HCT116 (cell line): ENCODE results near the gene PHF20. TPM values are rescaled to one million over a fixed set of nuclear protein-coding genes. Genes with fewer than 3 reads are reported as not detected.

Experiments used
- ATAC-seq: fragments of 200-7000 bp; cut with Tn5 transposase; 2 replicates; pipeline ENCODE4 v1.9.1; 2020; ENCODE audit warnings: mild to moderate bottlenecking, moderate library complexity
- BruUV-seq: library from RNA; stranded (reverse); fragments of 400-500 nt; replicated peaks from 2 replicates; lab custom pipeline; 2021; lab: Mats Ljungman, UMichigan
- CTCF ChIA-PET: fragments of 300-600 bp; sonication (Branson Sonifier 250); formaldehyde crosslinking; loops from one replicate; lab custom pipeline; 2021; ENCODE audit warnings: antibody characterized with exemption; lab: Charles Lee
- POLR2A ChIA-PET: fragments of 300-600, 350-600 bp; sonication (Branson Sonifier 250); formaldehyde crosslinking; loops from one replicate; lab custom pipeline; 2021; ENCODE audit warnings: antibody characterized with exemption; lab: Charles Lee
- RAD21 ChIA-PET, 2 experiments: fragments of 300-600 bp; sonication (Branson Sonifier 250); formaldehyde crosslinking; loops; one replicate each; lab custom pipeline; 2023; ENCODE audit warnings: low total read pairs in 2 of 2; ENCODE audit not compliant: uncharacterized antibody in 2 of 2, unreplicated experiment in 2 of 2, low non-redundant PET in 1 of 2; lab: Charles Lee
- DNase-seq: peaks from one replicate; pipeline ENCODE4 v3.0.0-alpha.2; 2010; ENCODE audit warnings: low read depth, low spot score
- H2AFZ ChIP-seq: fragments of 200-600 bp; shearing (Covaris generic), sonication (generic); 2 replicates; pipeline ENCODE4 v1.6.1; 2017; ENCODE audit warnings: low read depth, mixed run types, mixed read lengths, antibody characterized with exemption, low read length; ENCODE audit not compliant: poor library complexity, severe bottlenecking
- H3K27ac ChIP-seq: 2 replicates; pipeline ENCODE4 v1.5.1; 2012; ENCODE audit warnings: low read depth, low read length
- H3K27me3 ChIP-seq: fragments of 200-600 bp; sonication (generic); 2 replicates; pipeline ENCODE4 v1.6.1; 2016; ENCODE audit warnings: mixed run types, low read length, mixed read lengths; ENCODE audit not compliant: insufficient read depth
- H3K36me3 ChIP-seq, 2 experiments: fragments of 200-500 bp in 1 of 2; fragments of 200-600 bp in 1 of 2; sonication (Bioruptor generic) in 1 of 2; sonication (generic) in 1 of 2; 2 replicates each; pipeline versions ENCODE4 v1.5.1 to v1.6.1; 2014 to 2016; ENCODE audit warnings: low read length in 2 of 2, inconsistent platforms in 1 of 2, mixed read lengths in 1 of 2, mixed run types in 1 of 2; ENCODE audit not compliant: insufficient read depth in 2 of 2, control insufficient read depth in 1 of 2
- H3K4me1 ChIP-seq, 2 experiments: fragments of 200-600 bp in 1 of 2; sonication (generic) in 1 of 2; 2 replicates each; pipeline versions ENCODE4 v1.5.1 to v1.6.1; 2012 to 2017; ENCODE audit warnings: low read length in 2 of 2, inconsistent platforms in 1 of 2, mild to moderate bottlenecking in 1 of 2, mixed read lengths in 1 of 2, mixed run types in 1 of 2, moderate library complexity in 1 of 2; ENCODE audit not compliant: insufficient read depth in 2 of 2, control insufficient read depth in 1 of 2
- H3K4me2 ChIP-seq: fragments of 200-600 bp; sonication (generic); 2 replicates; pipeline ENCODE4 v1.6.1; 2017; ENCODE audit warnings: mixed run types, low read length, mixed read lengths
- H3K4me3 ChIP-seq, 2 experiments: fragments of 200-600 bp in 1 of 2; sonication (generic) in 1 of 2; replicated peaks in 1 of 2; 2 replicates each; pipeline ENCODE4 v1.5.1; 2011 to 2016; ENCODE audit warnings: low read length in 2 of 2, control low read depth in 1 of 2, low read depth in 1 of 2, mild to moderate bottlenecking in 1 of 2, mixed read lengths in 1 of 2, mixed run types in 1 of 2
- H3K79me2 ChIP-seq: fragments of 200-600 bp; sonication (generic); 2 replicates; pipeline ENCODE4 v1.6.1; 2017; ENCODE audit warnings: mild to moderate bottlenecking, mixed run types, low read length, moderate library complexity, mixed read lengths; ENCODE audit not compliant: insufficient read depth
- H3K9ac ChIP-seq: fragments of 200-600 bp; sonication (generic); 2 replicates; pipeline ENCODE4 v1.6.1; 2016; ENCODE audit warnings: low read length, mixed read lengths
- H3K9me2 ChIP-seq: fragments of 200-600 bp; sonication (generic), shearing (Covaris generic); 2 replicates; pipeline ENCODE4 v1.6.1; 2017; ENCODE audit warnings: mixed run types, mild to moderate bottlenecking, moderate library complexity; ENCODE audit not compliant: insufficient read depth
- H3K9me3 ChIP-seq, 2 experiments: fragments of 200-500 bp in 1 of 2; fragments of 200-600 bp in 1 of 2; sonication (Bioruptor generic) in 1 of 2; sonication (generic) in 1 of 2; 2 replicates each; pipeline ENCODE4 v1.6.1; 2014 to 2017; ENCODE audit warnings: low read length in 2 of 2, mixed read lengths in 2 of 2, inconsistent platforms in 1 of 2, low read depth in 1 of 2, mild to moderate bottlenecking in 1 of 2, mixed run types in 1 of 2, moderate library complexity in 1 of 2; ENCODE audit not compliant: control insufficient read depth in 1 of 2, insufficient read depth in 1 of 2
- H4K20me1 ChIP-seq: fragments of 200-600 bp; sonication (generic), shearing (Covaris generic); 2 replicates; pipeline ENCODE4 v1.6.1; 2017; ENCODE audit warnings: mixed run types, mild to moderate bottlenecking, moderate library complexity; ENCODE audit not compliant: insufficient read depth
- CBX3 ChIP-seq: IDR thresholded peaks from 2 replicates; pipeline ENCODE4 v1.6.1; 2012; ENCODE audit warnings: low read depth
- CEBPB ChIP-seq: IDR thresholded peaks from 2 replicates; pipeline ENCODE4 v1.6.1; 2012; ENCODE audit warnings: low read depth
- ELF1 ChIP-seq: IDR thresholded peaks from 2 replicates; pipeline ENCODE4 v1.6.1; 2012; ENCODE audit warnings: low read depth, borderline replicate concordance
- EZH2 ChIP-seq: fragments of 200-600 bp; sonication (generic); IDR thresholded peaks from 2 replicates; pipeline ENCODE4 v1.6.1; 2017; ENCODE audit warnings: antibody characterized with exemption, mixed run types
- FOSL1 ChIP-seq: IDR thresholded peaks from 2 replicates; pipeline ENCODE4 v1.6.1; 2012; ENCODE audit warnings: low read depth
- JUND ChIP-seq: IDR thresholded peaks from 2 replicates; pipeline ENCODE4 v1.6.1; 2012
- POLR2AphosphoS5 ChIP-seq: IDR thresholded peaks from 2 replicates; pipeline ENCODE4 v1.6.1; 2011; ENCODE audit warnings: mild to moderate bottlenecking, low read depth, low read length, moderate library complexity
- SP1 ChIP-seq: IDR thresholded peaks from 2 replicates; pipeline ENCODE4 v1.6.1; 2012; ENCODE audit warnings: low read depth
- YY1 ChIP-seq: IDR thresholded peaks from 2 replicates; pipeline ENCODE4 v1.6.1; 2011; ENCODE audit warnings: low read length, low read depth, moderate library complexity, mild to moderate bottlenecking; ENCODE audit not compliant: insufficient replicate concordance; ENCODE audit errors: extremely low read depth
- ZFX ChIP-seq: fragments of 450-650 bp; IDR thresholded peaks from 2 replicates; pipeline ENCODE4 v1.6.1; 2017
- ZNF274 ChIP-seq: fragments of 200-500 bp; sonication (Bioruptor generic); IDR thresholded peaks from 2 replicates; pipeline ENCODE4 v1.6.1; 2014; ENCODE audit warnings: mild to moderate bottlenecking, low read depth, low read length, inconsistent platforms
- intact Hi-C: fragments of 100-400 bp; cut with micrococcal nuclease; formaldehyde crosslinking; loops from 2 replicates; pipeline ENCODE4 v1.10.0; 2022
- total RNA-seq: library from RNA; stranded (reverse); gene quantifications from one replicate; pipeline ENCODE4 v1.2.1, GENCODE V29; 2021; ENCODE audit not compliant: unreplicated experiment
- TF ChIP-seq, protein P1 (sequence below), 3 experiments: fragments of 200-600 bp in 1 of 3; sonication (generic) in 1 of 3; IDR thresholded peaks in 2 of 3; conservative IDR thresholded peaks in 1 of 3; 2 replicates each; pipeline ENCODE4 v1.5.1; 2012 to 2017; ENCODE audit warnings: low read depth in 2 of 3, low read length in 2 of 3, antibody characterized with exemption in 1 of 3, borderline replicate concordance in 1 of 3, control low read depth in 1 of 3, mild to moderate bottlenecking in 1 of 3, mixed read lengths in 1 of 3, mixed run types in 1 of 3, moderate library complexity in 1 of 3; ENCODE audit not compliant: insufficient read depth in 1 of 3
- TF ChIP-seq, protein P2 (sequence below): IDR thresholded peaks from 2 replicates; pipeline ENCODE4 v1.6.1; 2012
- TF ChIP-seq, protein P3 (sequence below): IDR thresholded peaks from 2 replicates; pipeline ENCODE4 v1.6.1; 2012
- TF ChIP-seq, protein P4 (sequence below): IDR thresholded peaks from 2 replicates; pipeline ENCODE4 v1.6.1; 2012; ENCODE audit warnings: low read depth

The PHF20 gene
- total RNA-seq, 1 experiment from 2014 or later: 40.8 TPM

DNA sequence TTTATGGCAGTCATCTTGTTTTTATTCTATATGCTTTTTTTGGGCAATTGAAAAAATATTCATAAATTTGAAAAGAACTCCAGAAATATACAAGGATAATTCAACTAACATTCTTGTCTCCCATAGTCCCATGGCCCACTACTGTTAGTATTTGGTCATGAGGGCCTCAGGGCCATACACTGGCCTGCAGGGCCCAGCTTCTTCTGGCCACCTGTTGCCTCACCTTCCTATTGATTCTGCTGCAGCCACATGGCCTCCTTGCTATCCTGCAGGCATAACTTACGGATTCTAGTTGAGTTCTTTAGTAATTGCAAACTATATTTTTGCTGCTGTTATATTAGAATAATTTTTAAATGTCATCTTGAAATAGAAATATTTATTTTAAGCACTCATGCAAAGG lies 109.9 kb downstream of the PHF20 start:
- ChIA-PET CTCF (interaction anchor here (2.8 kb wide), 1 partner anchor 73 kb away, joined by 8 read pairs; the partner anchor contains the start of gene SCAND1), RAD21 (no interaction called here), POLR2A (interaction anchor here (5.5 kb wide), 1 partner anchor 140 kb away, joined by 44 read pairs; the partner anchor contains the start of gene RBM39)
- Histone ChIP-seq H3K36me3 (no peaks in the 10 kb centered on the region), H3K9me3 (no peaks in the 10 kb centered on the region), H2AFZ (no peak overlapping the region), H4K20me1 (no peaks in the 10 kb centered on the region), H3K4me3 (no peak overlapping the region), H3K4me2 (no peak overlapping the region), H3K4me1 (peaks cover 9 to 29% of the 10 kb centered on the region in 2 experiments), H3K27ac (no peak overlapping the region), H3K79me2 (no peaks in the 10 kb centered on the region; the same call in 1 of the 2 replicates), H3K9ac (no peak overlapping the region), H3K27me3 (no peaks in the 10 kb centered on the region), H3K9me2 (no peaks in the 10 kb centered on the region)
- ATAC-seq (no peak), DNase-seq (no peak)
- no TSS peak for BruUV-seq
- TF ChIP-seq ZNF274 (no peak), CBX3 (no peak), YY1 (no peak), ZFX (no peak), CEBPB (no peak), JUND (no peak), FOSL1 (no peak), ELF1 (no peak), EZH2 (no peak), SP1 (no peak), POLR2AphosphoS5 (no peak)
- TF ChIP-seq, protein P1, sequence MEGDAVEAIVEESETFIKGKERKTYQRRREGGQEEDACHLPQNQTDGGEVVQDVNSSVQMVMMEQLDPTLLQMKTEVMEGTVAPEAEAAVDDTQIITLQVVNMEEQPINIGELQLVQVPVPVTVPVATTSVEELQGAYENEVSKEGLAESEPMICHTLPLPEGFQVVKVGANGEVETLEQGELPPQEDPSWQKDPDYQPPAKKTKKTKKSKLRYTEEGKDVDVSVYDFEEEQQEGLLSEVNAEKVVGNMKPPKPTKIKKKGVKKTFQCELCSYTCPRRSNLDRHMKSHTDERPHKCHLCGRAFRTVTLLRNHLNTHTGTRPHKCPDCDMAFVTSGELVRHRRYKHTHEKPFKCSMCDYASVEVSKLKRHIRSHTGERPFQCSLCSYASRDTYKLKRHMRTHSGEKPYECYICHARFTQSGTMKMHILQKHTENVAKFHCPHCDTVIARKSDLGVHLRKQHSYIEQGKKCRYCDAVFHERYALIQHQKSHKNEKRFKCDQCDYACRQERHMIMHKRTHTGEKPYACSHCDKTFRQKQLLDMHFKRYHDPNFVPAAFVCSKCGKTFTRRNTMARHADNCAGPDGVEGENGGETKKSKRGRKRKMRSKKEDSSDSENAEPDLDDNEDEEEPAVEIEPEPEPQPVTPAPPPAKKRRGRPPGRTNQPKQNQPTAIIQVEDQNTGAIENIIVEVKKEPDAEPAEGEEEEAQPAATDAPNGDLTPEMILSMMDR (IDR thresholded peaks at IDR 0.05 in 2 of 3, conservative IDR thresholded peaks at IDR 0.05 in 1 of 3; ENCODE audit: borderline replicate concordance in 1 of 3, insufficient read depth in 1 of 3, low read depth in 2 of 3, low read length in 2 of 3): no peak
- TF ChIP-seq, protein P2, sequence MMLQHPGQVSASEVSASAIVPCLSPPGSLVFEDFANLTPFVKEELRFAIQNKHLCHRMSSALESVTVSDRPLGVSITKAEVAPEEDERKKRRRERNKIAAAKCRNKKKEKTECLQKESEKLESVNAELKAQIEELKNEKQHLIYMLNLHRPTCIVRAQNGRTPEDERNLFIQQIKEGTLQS: no peak
- TF ChIP-seq, protein P3, sequence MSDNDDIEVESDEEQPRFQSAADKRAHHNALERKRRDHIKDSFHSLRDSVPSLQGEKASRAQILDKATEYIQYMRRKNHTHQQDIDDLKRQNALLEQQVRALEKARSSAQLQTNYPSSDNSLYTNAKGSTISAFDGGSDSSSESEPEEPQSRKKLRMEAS: no peak
- TF ChIP-seq, protein P4, sequence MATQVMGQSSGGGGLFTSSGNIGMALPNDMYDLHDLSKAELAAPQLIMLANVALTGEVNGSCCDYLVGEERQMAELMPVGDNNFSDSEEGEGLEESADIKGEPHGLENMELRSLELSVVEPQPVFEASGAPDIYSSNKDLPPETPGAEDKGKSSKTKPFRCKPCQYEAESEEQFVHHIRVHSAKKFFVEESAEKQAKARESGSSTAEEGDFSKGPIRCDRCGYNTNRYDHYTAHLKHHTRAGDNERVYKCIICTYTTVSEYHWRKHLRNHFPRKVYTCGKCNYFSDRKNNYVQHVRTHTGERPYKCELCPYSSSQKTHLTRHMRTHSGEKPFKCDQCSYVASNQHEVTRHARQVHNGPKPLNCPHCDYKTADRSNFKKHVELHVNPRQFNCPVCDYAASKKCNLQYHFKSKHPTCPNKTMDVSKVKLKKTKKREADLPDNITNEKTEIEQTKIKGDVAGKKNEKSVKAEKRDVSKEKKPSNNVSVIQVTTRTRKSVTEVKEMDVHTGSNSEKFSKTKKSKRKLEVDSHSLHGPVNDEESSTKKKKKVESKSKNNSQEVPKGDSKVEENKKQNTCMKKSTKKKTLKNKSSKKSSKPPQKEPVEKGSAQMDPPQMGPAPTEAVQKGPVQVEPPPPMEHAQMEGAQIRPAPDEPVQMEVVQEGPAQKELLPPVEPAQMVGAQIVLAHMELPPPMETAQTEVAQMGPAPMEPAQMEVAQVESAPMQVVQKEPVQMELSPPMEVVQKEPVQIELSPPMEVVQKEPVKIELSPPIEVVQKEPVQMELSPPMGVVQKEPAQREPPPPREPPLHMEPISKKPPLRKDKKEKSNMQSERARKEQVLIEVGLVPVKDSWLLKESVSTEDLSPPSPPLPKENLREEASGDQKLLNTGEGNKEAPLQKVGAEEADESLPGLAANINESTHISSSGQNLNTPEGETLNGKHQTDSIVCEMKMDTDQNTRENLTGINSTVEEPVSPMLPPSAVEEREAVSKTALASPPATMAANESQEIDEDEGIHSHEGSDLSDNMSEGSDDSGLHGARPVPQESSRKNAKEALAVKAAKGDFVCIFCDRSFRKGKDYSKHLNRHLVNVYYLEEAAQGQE: no peak
- intact Hi-C loops: loop anchor here (5.0 kb wide), 1 partner anchor 419 kb away; no protein-coding TSS in a partner anchor
